KMS-11 (cell line): ENCODE data around the gene ELK3.

Source experiments
- H2AFZ ChIP-seq: fragments of 200-600 bp; sonication (generic); 2 replicates; pipeline ENCODE4 v1.6.1; 2016; ENCODE audit warnings: antibody characterized with exemption, mixed run types, low read depth
- H3K27ac ChIP-seq: fragments of 200-600 bp; sonication (generic); 2 replicates; pipeline ENCODE4 v1.6.1; 2016; ENCODE audit warnings: mild to moderate bottlenecking, mixed run types
- H3K27me3 ChIP-seq: fragments of 200-600 bp; sonication (generic); 2 replicates; pipeline ENCODE4 v1.6.1; 2017; ENCODE audit warnings: mild to moderate bottlenecking, low read depth, mixed run types, moderate library complexity; ENCODE audit not compliant: insufficient read depth
- H3K36me3 ChIP-seq: fragments of 200-600 bp; sonication (generic); 2 replicates; pipeline ENCODE4 v1.6.1; 2017; ENCODE audit warnings: mild to moderate bottlenecking, mixed run types; ENCODE audit not compliant: insufficient read depth
- H3K4me1 ChIP-seq: fragments of 200-600 bp; sonication (generic); 2 replicates; pipeline ENCODE4 v1.6.1; 2016; ENCODE audit warnings: mild to moderate bottlenecking, low read depth, mixed run types; ENCODE audit not compliant: poor library complexity, severe bottlenecking
- H3K4me2 ChIP-seq: fragments of 200-600 bp; sonication (generic); 2 replicates; pipeline ENCODE4 v1.7.0; 2016; ENCODE audit warnings: mild to moderate bottlenecking, mixed run types
- H3K4me3 ChIP-seq: fragments of 200-600 bp; sonication (generic); IDR thresholded peaks from 2 replicates; pipeline ENCODE4 v1.6.1; 2017; ENCODE audit warnings: low read depth, low read length, mixed read lengths; ENCODE audit not compliant: insufficient read depth
- H3K79me2 ChIP-seq: fragments of 200-600 bp; sonication (generic); 2 replicates; pipeline ENCODE4 v1.6.1; 2016; ENCODE audit warnings: low read depth, mixed run types; ENCODE audit not compliant: insufficient read depth
- H3K9ac ChIP-seq: fragments of 200-600 bp; sonication (generic); 2 replicates; pipeline ENCODE4 v1.6.1; 2016; ENCODE audit warnings: mild to moderate bottlenecking, mixed run types
- H4K20me1 ChIP-seq: fragments of 200-600 bp; sonication (generic); 2 replicates; pipeline ENCODE4 v1.6.1; 2016; ENCODE audit warnings: mild to moderate bottlenecking, mixed run types; ENCODE audit not compliant: insufficient read depth
- TF ChIP-seq, protein P1 (sequence below): fragments of 200-600 bp; sonication (generic); conservative IDR thresholded peaks from 2 replicates; pipeline ENCODE4 v1.6.1; 2017; ENCODE audit warnings: low read depth, mild to moderate bottlenecking, antibody characterized with exemption, low read length, moderate library complexity, mixed read lengths

Gene ELK3

DNA sequence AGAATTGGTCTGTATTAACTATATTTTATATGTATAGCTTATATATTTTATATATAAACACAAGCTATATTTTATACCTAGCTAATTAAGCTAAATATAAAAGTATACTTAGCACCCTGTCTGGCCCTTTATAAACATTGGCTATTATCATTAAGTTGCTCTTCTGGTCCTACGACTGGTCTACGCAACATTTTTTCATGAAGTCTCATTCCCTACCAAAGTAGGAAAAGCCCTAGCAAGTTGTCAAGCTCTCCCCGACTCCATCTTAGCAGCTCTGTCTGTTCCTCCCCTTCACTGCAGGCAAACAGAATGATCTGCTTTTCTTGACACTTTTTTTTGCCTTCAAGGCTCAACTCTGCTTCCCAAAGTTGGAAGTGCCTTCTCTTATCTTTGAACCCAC lies 36.7 kb upstream of the ELK3 start:
- H3K4me2 ChIP-seq = no peak overlapping the region
- H3K9ac ChIP-seq = no peak overlapping the region
- H3K79me2 ChIP-seq = no peaks in the 10 kb centered on the region
- H3K4me1 ChIP-seq = no peaks in the 10 kb centered on the region
- TF ChIP-seq, protein P1, sequence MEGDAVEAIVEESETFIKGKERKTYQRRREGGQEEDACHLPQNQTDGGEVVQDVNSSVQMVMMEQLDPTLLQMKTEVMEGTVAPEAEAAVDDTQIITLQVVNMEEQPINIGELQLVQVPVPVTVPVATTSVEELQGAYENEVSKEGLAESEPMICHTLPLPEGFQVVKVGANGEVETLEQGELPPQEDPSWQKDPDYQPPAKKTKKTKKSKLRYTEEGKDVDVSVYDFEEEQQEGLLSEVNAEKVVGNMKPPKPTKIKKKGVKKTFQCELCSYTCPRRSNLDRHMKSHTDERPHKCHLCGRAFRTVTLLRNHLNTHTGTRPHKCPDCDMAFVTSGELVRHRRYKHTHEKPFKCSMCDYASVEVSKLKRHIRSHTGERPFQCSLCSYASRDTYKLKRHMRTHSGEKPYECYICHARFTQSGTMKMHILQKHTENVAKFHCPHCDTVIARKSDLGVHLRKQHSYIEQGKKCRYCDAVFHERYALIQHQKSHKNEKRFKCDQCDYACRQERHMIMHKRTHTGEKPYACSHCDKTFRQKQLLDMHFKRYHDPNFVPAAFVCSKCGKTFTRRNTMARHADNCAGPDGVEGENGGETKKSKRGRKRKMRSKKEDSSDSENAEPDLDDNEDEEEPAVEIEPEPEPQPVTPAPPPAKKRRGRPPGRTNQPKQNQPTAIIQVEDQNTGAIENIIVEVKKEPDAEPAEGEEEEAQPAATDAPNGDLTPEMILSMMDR = no peak
- no peak overlapping the region for H2AFZ ChIP-seq
- no peaks in the 10 kb centered on the region for H4K20me1 ChIP-seq
- H3K4me3 ChIP-seq = no peak overlapping the region
- H3K36me3 ChIP-seq = no peaks in the 10 kb centered on the region
- H3K27ac ChIP-seq = no peak overlapping the region
- H3K27me3 ChIP-seq = no peaks in the 10 kb centered on the region

- Histone ChIP-seq H3K4me1 (no peaks in the 10 kb centered on the region), H3K36me3 (no peaks in the 10 kb centered on the region), H3K4me2 (no peak overlapping the region), H3K27ac (no peak overlapping the region), H3K27me3 (no peaks in the 10 kb centered on the region), H4K20me1 (no peaks in the 10 kb centered on the region), H3K4me3 (no peak overlapping the region), H2AFZ (no peak overlapping the region), H3K79me2 (no peaks in the 10 kb centered on the region), H3K9ac (no peak overlapping the region)
- TF ChIP-seq, protein P1 = no peak
These were observed 29.0 kb upstream of the ELK3 start for GRCh38 chr12:96164951-96165811.

GRCh38 chr12:96166765-96167164 lies 27.4 kb upstream of the ELK3 start:
- TF ChIP-seq, protein P1 = no peak
- Histone ChIP-seq H3K4me3 (no peak overlapping the region), H3K36me3 (no peaks in the 10 kb centered on the region), H3K79me2 (no peaks in the 10 kb centered on the region), H4K20me1 (no peaks in the 10 kb centered on the region), H3K27ac (no peak overlapping the region), H3K9ac (no peak overlapping the region), H3K4me2 (no peak overlapping the region), H2AFZ (no peak overlapping the region), H3K4me1 (no peaks in the 10 kb centered on the region), H3K27me3 (no peaks in the 10 kb centered on the region)

DNA sequence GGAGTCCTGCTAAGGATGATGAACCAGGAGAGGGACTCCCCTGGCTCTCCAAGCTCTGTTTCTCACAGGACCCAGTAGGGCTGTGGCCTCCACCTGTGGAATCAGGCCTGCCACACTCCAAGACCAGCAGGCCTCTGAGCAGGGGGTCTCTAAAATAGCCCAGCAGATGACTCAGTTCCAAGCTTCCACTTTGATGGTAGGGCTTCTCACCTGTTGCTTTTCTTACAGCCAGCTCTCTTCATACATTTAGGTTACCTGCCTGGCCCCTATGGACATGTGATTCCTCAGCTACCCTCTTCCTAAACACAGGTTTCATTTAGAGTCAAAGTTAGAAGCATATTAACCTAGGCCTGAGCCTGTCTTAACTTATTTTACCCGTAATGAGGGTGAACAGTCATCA lies 26.7 kb upstream of the ELK3 start:
- Histone ChIP-seq H3K79me2 (no peaks in the 10 kb centered on the region), H3K4me2 (no peak overlapping the region), H3K4me1 (no peaks in the 10 kb centered on the region), H3K27ac (no peak overlapping the region), H4K20me1 (no peaks in the 10 kb centered on the region), H3K27me3 (no peaks in the 10 kb centered on the region), H3K9ac (no peak overlapping the region), H2AFZ (no peak overlapping the region), H3K36me3 (no peaks in the 10 kb centered on the region), H3K4me3 (no peak overlapping the region)
- TF ChIP-seq, protein P1 = no peak
